CD14-positive monocyte (primary cell): ENCODE data around the gene TMSB15C. TPM values are rescaled to one million over a fixed set of nuclear protein-coding genes. Genes with fewer than 3 reads are reported as not detected.

Experiments
- DNase-seq, 3 donors: peaks; one replicate each; pipeline ENCODE4 v3.0.0-alpha.2; 2011 to 2022
- H2AFZ ChIP-seq: 2 replicates; pipeline ENCODE4 v1.6.0; 2012; ENCODE audit warnings: mild to moderate bottlenecking, low read depth, low read length, inconsistent platforms; ENCODE audit not compliant: insufficient read depth, poor library complexity, severe bottlenecking
- H3K27ac ChIP-seq, 2 donors: 1 replicate in 1 of 2; 2 replicates in 1 of 2; pipeline ENCODE4 v1.5.1; 2012 to 2013; ENCODE audit warnings: low read length in 2 of 2, control low read depth in 1 of 2, inconsistent platforms in 1 of 2, low read depth in 1 of 2, mild to moderate bottlenecking in 1 of 2
- H3K27me3 ChIP-seq, 2 donors: one replicate each; pipeline versions ENCODE4 v1.6.0 to v1.6.1; 2011 to 2013; ENCODE audit warnings: low read length in 2 of 2; ENCODE audit not compliant: control insufficient read depth in 2 of 2, insufficient read depth in 2 of 2
- H3K36me3 ChIP-seq, 2 donors: replicated peaks in 1 of 2; 1 replicate in 1 of 2; 2 replicates in 1 of 2; pipeline versions ENCODE4 v1.5.1 to v1.6.1; 2012 to 2013; ENCODE audit warnings: low read length in 2 of 2, control low read depth in 1 of 2, inconsistent platforms in 1 of 2, mild to moderate bottlenecking in 1 of 2; ENCODE audit not compliant: insufficient read depth in 2 of 2, control insufficient read depth in 1 of 2
- H3K4me1 ChIP-seq, 2 donors: 1 replicate in 1 of 2; 2 replicates in 1 of 2; pipeline versions ENCODE4 v1.5.1 to v1.6.1; 2012 to 2013; ENCODE audit warnings: low read length in 2 of 2, control low read depth in 1 of 2, inconsistent platforms in 1 of 2, mild to moderate bottlenecking in 1 of 2, moderate library complexity in 1 of 2; ENCODE audit not compliant: insufficient read depth in 2 of 2, control insufficient read depth in 1 of 2
- H3K4me2 ChIP-seq: replicated peaks from 2 replicates; pipeline ENCODE3; 2012; ENCODE audit warnings: low read length, moderate library complexity, mild to moderate bottlenecking; ENCODE audit not compliant: poor library complexity, severe bottlenecking; ENCODE audit errors: extremely low read depth
- H3K4me3 ChIP-seq, 3 experiments: fragments of 200-600 bp in 1 of 3; sonication (generic) in 1 of 3; replicated peaks in 1 of 3; 1 replicate in 2 of 3; 2 replicates in 1 of 3; pipeline ENCODE4 v1.5.1; 2011 to 2013; ENCODE audit warnings: low read length in 3 of 3, mild to moderate bottlenecking in 3 of 3, control low read depth in 2 of 3, low read depth in 2 of 3, inconsistent platforms in 1 of 3, moderate library complexity in 1 of 3
- H3K79me2 ChIP-seq: 2 replicates; pipeline ENCODE4 v1.6.0; 2012; ENCODE audit warnings: mild to moderate bottlenecking, control low read depth, inconsistent platforms, low read length, moderate library complexity; ENCODE audit not compliant: insufficient read depth
- H3K9ac ChIP-seq: 2 replicates; pipeline ENCODE4 v1.6.0; 2017; ENCODE audit warnings: low read length, mild to moderate bottlenecking; ENCODE audit not compliant: insufficient read depth, poor library complexity, severe bottlenecking
- H3K9me3 ChIP-seq, 2 donors: replicated peaks in 1 of 2; 1 replicate in 1 of 2; 2 replicates in 1 of 2; pipeline versions ENCODE4 v1.5.1 to v1.6.1; 2012 to 2013; ENCODE audit warnings: low read length in 2 of 2, control low read depth in 1 of 2; ENCODE audit not compliant: control insufficient read depth in 1 of 2, insufficient read depth in 1 of 2
- H4K20me1 ChIP-seq: 2 replicates; pipeline ENCODE4 v1.6.0; 2012; ENCODE audit warnings: mild to moderate bottlenecking, low read length, control low read depth, moderate library complexity; ENCODE audit not compliant: insufficient read depth
- H3K27ac Mint-ChIP-seq, 7 donors: one replicate each; pipeline ENCODE4 v1.8.0; 2020; ENCODE audit warnings: mild to moderate bottlenecking in 7 of 7, mixed read lengths in 7 of 7, moderate library complexity in 6 of 7, inconsistent platforms in 2 of 7
- H3K27me3 Mint-ChIP-seq, 3 donors: one replicate each; pipeline ENCODE4 v1.8.0; 2021 to 2022; ENCODE audit warnings: low read depth in 3 of 3, mild to moderate bottlenecking in 3 of 3, mixed read lengths in 3 of 3, moderate library complexity in 3 of 3, inconsistent platforms in 1 of 3
- H3K36me3 Mint-ChIP-seq, 2 donors: one replicate each; pipeline ENCODE4 v1.8.0; 2020; ENCODE audit warnings: mixed read lengths in 2 of 2, inconsistent platforms in 1 of 2, mild to moderate bottlenecking in 1 of 2
- H3K4me1 Mint-ChIP-seq: one replicate; pipeline ENCODE4 v1.8.0; 2020; ENCODE audit warnings: mild to moderate bottlenecking, mixed read lengths
- H3K4me3 Mint-ChIP-seq, 2 donors: one replicate each; pipeline ENCODE4 v1.8.0; 2020; ENCODE audit warnings: mild to moderate bottlenecking in 2 of 2, mixed read lengths in 2 of 2, moderate library complexity in 1 of 2
- H3K9me3 Mint-ChIP-seq, 7 donors: one replicate each; pipeline ENCODE4 v1.8.0; 2020 to 2022; ENCODE audit warnings: mixed read lengths in 7 of 7, mild to moderate bottlenecking in 6 of 7, moderate library complexity in 6 of 7, inconsistent platforms in 2 of 7
- WGBS: methylation state at CpG from one replicate; pipeline ENCODE4 v1.1.5; 2013; ENCODE audit warnings: missing lambda C conversion rate; ENCODE audit not compliant: insufficient coverage; 5-methylcytosine and 5-hydroxymethylcytosine counted together
- intact Hi-C, 2 donors: fragments of 100-400 bp; cut with micrococcal nuclease; formaldehyde crosslinking; loops; one replicate each; pipeline versions ENCODE4 v1.15.0 to v1.15.1; 2023
- polyA plus RNA-seq, 3 donors: library from polyadenylated mRNA; depleted of rRNA in 1 of 3; unstranded in 2 of 3; stranded (reverse) in 1 of 3; fragments of 300-500 nt in 2 of 3; fragments of >200 nt in 1 of 3; fragmentation: Illumina TruSeq in 2 of 3; gene quantifications; 1 replicate in 2 of 3; 2 replicates in 1 of 3; pipeline ENCODE4 v1.2.3, GENCODE V29; 2012 to 2021
- TF ChIP-seq, protein P1 (sequence below): fragments of 200-600 bp; IDR thresholded peaks from one replicate; pipeline ENCODE4 v1.8.0; 2022; ENCODE audit warnings: antibody characterized with exemption, mild to moderate bottlenecking

Gene TMSB15C
- polyA plus RNA-seq, 3 donors = 0.21 TPM; not detected in 2

- TF ChIP-seq, protein P1, sequence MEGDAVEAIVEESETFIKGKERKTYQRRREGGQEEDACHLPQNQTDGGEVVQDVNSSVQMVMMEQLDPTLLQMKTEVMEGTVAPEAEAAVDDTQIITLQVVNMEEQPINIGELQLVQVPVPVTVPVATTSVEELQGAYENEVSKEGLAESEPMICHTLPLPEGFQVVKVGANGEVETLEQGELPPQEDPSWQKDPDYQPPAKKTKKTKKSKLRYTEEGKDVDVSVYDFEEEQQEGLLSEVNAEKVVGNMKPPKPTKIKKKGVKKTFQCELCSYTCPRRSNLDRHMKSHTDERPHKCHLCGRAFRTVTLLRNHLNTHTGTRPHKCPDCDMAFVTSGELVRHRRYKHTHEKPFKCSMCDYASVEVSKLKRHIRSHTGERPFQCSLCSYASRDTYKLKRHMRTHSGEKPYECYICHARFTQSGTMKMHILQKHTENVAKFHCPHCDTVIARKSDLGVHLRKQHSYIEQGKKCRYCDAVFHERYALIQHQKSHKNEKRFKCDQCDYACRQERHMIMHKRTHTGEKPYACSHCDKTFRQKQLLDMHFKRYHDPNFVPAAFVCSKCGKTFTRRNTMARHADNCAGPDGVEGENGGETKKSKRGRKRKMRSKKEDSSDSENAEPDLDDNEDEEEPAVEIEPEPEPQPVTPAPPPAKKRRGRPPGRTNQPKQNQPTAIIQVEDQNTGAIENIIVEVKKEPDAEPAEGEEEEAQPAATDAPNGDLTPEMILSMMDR = peak; percentile 34
- H3K4me2 ChIP-seq = no peak overlapping the region
- H3K27me3 Mint-ChIP-seq = peaks cover 0 to 12% (median 8%) of the 10 kb centered on the region in 3 donors
- DNase-seq = peak; percentile 47 to 78 (median 52)
- no peaks in the 10 kb centered on the region for H3K9me3 ChIP-seq
- no peaks in the 10 kb centered on the region for H4K20me1 ChIP-seq
- no peaks in the 10 kb centered on the region for H3K27me3 ChIP-seq
- no peaks in the 10 kb centered on the region for H3K79me2 ChIP-seq
- WGBS = no CpG with 5 or more reads among the region's 4 CpGs
- H3K36me3 ChIP-seq = no peaks in the 10 kb centered on the region
- no peak overlapping the region for H2AFZ ChIP-seq
- no peak overlapping the region for H3K27ac ChIP-seq
- no peaks in the 10 kb centered on the region for H3K4me1 ChIP-seq
- H3K4me1 Mint-ChIP-seq = no peaks in the 10 kb centered on the region
- no peaks in the 10 kb centered on the region for H3K36me3 Mint-ChIP-seq
- intact Hi-C loops = loop anchor here in 1 of 2 donors (2.0 kb wide), 1 partner anchor 39 kb away; no protein-coding TSS in a partner anchor
- no peak overlapping the region for H3K27ac Mint-ChIP-seq
- H3K4me3 Mint-ChIP-seq = no peak overlapping the region
- no peaks in the 10 kb centered on the region for H3K9me3 Mint-ChIP-seq
- H3K9ac ChIP-seq = no peak overlapping the region
- H3K4me3 ChIP-seq = no peak overlapping the region
These were observed 22.2 kb upstream of the TMSB15C start for GRCh38 chrX:104098151-104098808.

DNA sequence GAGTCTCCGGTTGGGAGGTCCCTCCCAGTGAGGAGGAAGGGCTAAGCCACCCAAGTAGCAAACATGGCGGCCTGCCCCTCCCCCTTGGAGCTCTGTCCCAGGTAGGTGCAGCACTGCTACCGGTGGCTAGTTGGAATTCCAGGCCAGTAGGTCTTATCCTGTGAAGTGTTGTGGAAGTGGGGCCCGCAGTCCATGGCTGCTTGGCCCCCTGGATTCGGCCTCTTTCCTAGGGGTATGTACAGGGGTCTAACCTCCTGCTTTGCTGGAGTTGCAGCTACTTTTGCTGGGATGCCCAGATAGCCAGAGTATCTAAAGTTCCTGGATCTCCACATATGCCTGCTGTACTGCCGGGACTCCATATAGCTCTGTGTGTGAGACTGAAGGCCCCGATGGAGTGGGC is 9.9 kb upstream of the TMSB15C start:
- no peaks in the 10 kb centered on the region for H3K27me3 ChIP-seq
- no peaks in the 10 kb centered on the region for H3K36me3 ChIP-seq
- Mint-ChIP-seq H3K36me3 (no peaks in the 10 kb centered on the region), H3K27me3 (peaks cover 0 to 3% (median 2%) of the 10 kb centered on the region in 3 donors), H3K4me3 (no peak overlapping the region), H3K9me3 (peaks cover 0 to 2% (median 0%) of the 10 kb centered on the region in 7 donors), H3K27ac (no peak overlapping the region), H3K4me1 (no peaks in the 10 kb centered on the region)
- H3K4me3 ChIP-seq = no peak overlapping the region
- no peaks in the 10 kb centered on the region for H3K9me3 ChIP-seq
- intact Hi-C loops = no loop called here
- TF ChIP-seq, protein P1 = no peak
- H3K9ac ChIP-seq = no peak overlapping the region
- WGBS = 94% methylated on average over 3 of the region's 7 CpGs
- H3K4me2 ChIP-seq = no peak overlapping the region
- no peaks in the 10 kb centered on the region for H3K79me2 ChIP-seq
- H3K27ac ChIP-seq = no peak overlapping the region
- no peak overlapping the region for H2AFZ ChIP-seq
- DNase-seq = no peak
- no peaks in the 10 kb centered on the region for H4K20me1 ChIP-seq
- H3K4me1 ChIP-seq = no peaks in the 10 kb centered on the region
